ENCODE measurements around the gene HSCB. TPM values are rescaled to one million over a fixed set of nuclear protein-coding genes. Genes with fewer than 3 reads are reported as not detected.
"Not testable (repeated sequence)": the region's sequence is repeated elsewhere in the genome, so short reads cannot be mapped to it uniquely, and the experiment has no call there.

Gene HSCB
- total RNA-seq, 1 donor from 2014 or later = 18.7 TPM

DNA sequence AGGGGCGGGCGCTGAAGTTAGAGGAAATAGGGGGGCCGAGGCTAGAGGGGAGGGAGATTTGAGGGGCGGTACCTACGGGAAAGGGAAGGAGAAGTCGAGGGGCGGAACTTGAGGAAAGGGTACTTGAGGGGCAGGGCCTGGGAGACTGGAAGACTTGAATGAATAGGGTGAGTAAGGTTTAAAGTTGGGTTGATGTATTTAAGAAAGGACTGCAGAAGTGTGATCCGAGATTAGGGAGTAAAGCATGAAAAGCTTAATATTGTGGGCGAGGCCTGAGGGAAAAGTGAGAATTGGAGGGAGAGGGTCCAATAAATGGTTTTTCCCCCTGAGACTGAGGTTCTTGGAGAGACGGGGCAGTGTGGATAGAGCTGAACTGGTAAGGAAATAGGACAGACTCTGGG lies 723 bp downstream of the HSCB start:
- no peak for DNase-seq (ENCODE audit: low read depth, low spot score)
- H3K4me3 Mint-ChIP-seq = peak overlapping the region; percentile 97
- peaks cover 40% of the 10 kb centered on the region for H3K4me1 Mint-ChIP-seq
- no peaks in the 10 kb centered on the region for H3K36me3 Mint-ChIP-seq (ENCODE audit: low read depth)
- no peak for TF ChIP-seq CTCF (conservative IDR thresholded peaks at IDR 0.05)
- no peaks in the 10 kb centered on the region for H3K27me3 Mint-ChIP-seq (ENCODE audit: low read depth)
- H3K9me3 Mint-ChIP-seq = no peaks in the 10 kb centered on the region
- H3K27ac Mint-ChIP-seq (ENCODE audit: unreplicated experiment) = peak overlapping the region; percentile 89

DNA sequence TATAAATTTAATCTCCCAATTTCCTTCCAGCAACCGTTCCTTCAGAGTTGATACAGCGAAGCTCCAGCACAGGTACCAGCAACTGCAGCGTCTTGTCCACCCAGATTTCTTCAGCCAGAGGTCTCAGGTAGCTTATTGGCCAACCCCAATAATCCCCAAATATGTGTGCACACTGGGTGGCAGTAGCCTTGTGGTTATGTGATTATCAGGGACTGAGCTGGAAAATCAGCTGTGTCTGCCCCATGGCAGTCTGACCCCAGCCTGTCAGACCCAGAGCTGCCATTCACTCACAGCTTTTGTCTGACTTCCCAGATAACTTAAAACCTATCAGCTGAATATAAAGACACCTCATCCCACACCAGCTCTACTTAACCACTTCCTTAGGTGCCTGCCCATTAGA lies 2.0 kb downstream of the HSCB start:
- Mint-ChIP-seq H3K36me3 (ENCODE audit: low read depth) (peaks cover 2% of the 10 kb centered on the region), H3K27me3 (ENCODE audit: low read depth) (no peaks in the 10 kb centered on the region), H3K4me1 (peaks cover 33% of the 10 kb centered on the region), H3K4me3 (peak overlapping the region; percentile 97), H3K27ac (ENCODE audit: unreplicated experiment) (no peak overlapping the region), H3K9me3 (no peaks in the 10 kb centered on the region)
- no peak for TF ChIP-seq CTCF (conservative IDR thresholded peaks at IDR 0.05)
- DNase-seq (ENCODE audit: low read depth, low spot score) = no peak

DNA sequence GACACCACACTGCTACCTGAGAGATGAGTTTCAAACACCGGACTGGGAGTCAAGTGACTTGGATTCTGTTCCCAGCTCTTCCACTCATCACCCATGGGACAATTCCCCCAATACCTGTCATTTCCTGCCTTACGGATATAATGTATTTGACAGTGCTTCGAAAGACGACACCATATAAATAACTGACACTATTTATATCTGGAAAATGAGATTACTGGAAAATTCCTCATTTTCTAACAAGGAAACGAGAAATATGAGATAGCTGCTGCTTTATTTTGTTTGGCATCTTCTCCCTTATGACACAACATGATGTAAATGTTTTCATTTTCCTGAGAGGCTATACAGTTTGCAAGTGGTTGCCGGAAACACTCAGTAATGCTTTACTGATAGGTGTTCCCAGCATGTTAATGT lies 8.6 kb downstream of the HSCB start:
- Mint-ChIP-seq H3K36me3 (ENCODE audit: low read depth) (peaks cover 9% of the 10 kb centered on the region), H3K27me3 (ENCODE audit: low read depth) (no peaks in the 10 kb centered on the region), H3K4me1 (no peaks in the 10 kb centered on the region), H3K4me3 (no peak overlapping the region), H3K9me3 (peaks cover 3% of the 10 kb centered on the region), H3K27ac (ENCODE audit: unreplicated experiment) (no peak overlapping the region)
- TF ChIP-seq CTCF (conservative IDR thresholded peaks at IDR 0.05) = no peak
- no peak for DNase-seq (ENCODE audit: low read depth, low spot score)

- H3K27ac Mint-ChIP-seq (ENCODE audit: unreplicated experiment); H3K27me3 Mint-ChIP-seq (ENCODE audit: low read depth); DNase-seq (ENCODE audit: low read depth, low spot score); H3K36me3 Mint-ChIP-seq (ENCODE audit: low read depth); H3K4me3 Mint-ChIP-seq; H3K9me3 Mint-ChIP-seq; H3K4me1 Mint-ChIP-seq: not testable (repeated sequence)
Measured at GRCh38 chr22:28754512-28754911, 12.7 kb downstream of the HSCB start.

GRCh38 chr22:28759861-28760560 lies 18.2 kb downstream of the HSCB start:
- Mint-ChIP-seq H3K4me1 (peaks cover 11% of the 10 kb centered on the region), H3K4me3 (no peak overlapping the region), H3K27ac (ENCODE audit: unreplicated experiment) (no peak overlapping the region), H3K36me3 (ENCODE audit: low read depth) (peaks cover 4% of the 10 kb centered on the region), H3K27me3 (ENCODE audit: low read depth) (peaks cover 9% of the 10 kb centered on the region), H3K9me3 (no peaks in the 10 kb centered on the region)
- TF ChIP-seq CTCF (conservative IDR thresholded peaks at IDR 0.05) = no peak
- DNase-seq (ENCODE audit: low read depth, low spot score) = no peak

DNA sequence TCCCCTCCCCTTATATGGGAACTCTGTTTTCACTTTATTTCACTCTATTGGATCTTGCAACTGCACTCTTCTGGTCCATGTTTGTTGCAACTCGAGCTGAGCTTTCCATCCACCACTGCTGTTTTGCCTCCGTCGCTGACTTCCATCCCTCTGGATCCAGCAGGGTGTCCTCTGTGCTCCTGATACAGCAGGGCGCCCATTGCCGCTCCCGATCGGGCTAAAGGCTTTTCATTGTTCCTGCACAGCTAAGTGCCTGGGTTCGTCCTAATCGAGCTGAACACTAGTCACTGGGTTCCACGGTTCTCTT lies 19.6 kb downstream of the HSCB start:
- H3K36me3 Mint-ChIP-seq (ENCODE audit: low read depth) = peaks cover 4% of the 10 kb centered on the region
- TF ChIP-seq CTCF (conservative IDR thresholded peaks at IDR 0.05) = no peak
- no peak overlapping the region for H3K27ac Mint-ChIP-seq (ENCODE audit: unreplicated experiment)
- H3K27me3 Mint-ChIP-seq (ENCODE audit: low read depth) = peaks cover 9% of the 10 kb centered on the region
- no peaks in the 10 kb centered on the region for H3K9me3 Mint-ChIP-seq
- H3K4me3 Mint-ChIP-seq = no peak overlapping the region
- no peak for DNase-seq (ENCODE audit: low read depth, low spot score)
- peaks cover 11% of the 10 kb centered on the region for H3K4me1 Mint-ChIP-seq

- not testable (repeated sequence) for H3K27me3 Mint-ChIP-seq (ENCODE audit: low read depth); H3K27ac Mint-ChIP-seq (ENCODE audit: unreplicated experiment); DNase-seq (ENCODE audit: low read depth, low spot score); H3K9me3 Mint-ChIP-seq; H3K4me3 Mint-ChIP-seq; H3K36me3 Mint-ChIP-seq (ENCODE audit: low read depth)
- H3K4me1 Mint-ChIP-seq = peaks cover 11% of the 10 kb centered on the region
Measured at GRCh38 chr22:28762000-28762399, 20.2 kb downstream of the HSCB start.

All from neural crest cell (in vitro differentiated cells).